DMS79 treated with DMSO at 0.1 percent for 48 hours (cell line): Measurements from ENCODE around the gene RASAL3.

ENCODE experiments used
- DNase-seq: peaks from one replicate; lab custom pipeline; 2025; lab: John Stamatoyannopoulos, UW

RASAL3 gene

DNA sequence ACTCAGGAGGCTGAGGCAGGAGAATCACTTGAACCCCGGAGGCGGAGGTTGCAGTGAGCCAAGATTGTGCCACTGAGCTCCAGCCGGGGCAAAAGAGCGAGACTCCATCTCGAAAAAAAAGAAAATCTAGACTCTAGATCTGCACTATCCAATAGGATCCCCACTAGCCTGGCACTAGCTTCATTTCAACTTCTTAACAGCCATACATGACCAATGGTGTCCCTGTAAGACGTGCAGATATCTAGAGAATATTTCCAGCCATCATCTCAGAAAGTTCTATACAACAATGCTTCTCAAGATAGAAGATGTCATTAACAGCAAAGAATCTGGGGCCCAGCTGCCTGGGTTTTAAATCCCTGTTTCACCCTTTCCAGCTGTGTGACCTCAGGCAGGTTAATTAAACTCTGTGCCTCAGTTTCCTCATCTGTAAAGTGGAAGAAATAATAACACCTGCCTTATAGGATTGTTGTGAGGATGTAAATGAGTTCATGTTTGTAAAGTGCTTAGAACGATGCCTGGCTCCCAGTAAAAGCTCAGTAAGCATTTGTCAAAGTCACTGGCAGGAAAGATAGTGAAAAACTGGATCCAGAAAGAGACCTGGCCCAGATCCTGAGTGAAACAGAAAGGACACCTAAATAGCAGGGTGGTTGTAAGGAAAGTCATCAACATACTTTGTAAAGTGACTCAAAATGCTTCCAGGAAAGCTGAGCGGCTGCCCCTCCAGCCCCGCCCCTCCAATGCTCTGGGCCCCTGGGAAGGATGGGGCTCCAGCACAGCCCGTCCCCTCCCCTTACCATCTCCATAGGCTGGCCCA lies 28.1 kb downstream of the RASAL3 start:
- no peak for DNase-seq

DNA sequence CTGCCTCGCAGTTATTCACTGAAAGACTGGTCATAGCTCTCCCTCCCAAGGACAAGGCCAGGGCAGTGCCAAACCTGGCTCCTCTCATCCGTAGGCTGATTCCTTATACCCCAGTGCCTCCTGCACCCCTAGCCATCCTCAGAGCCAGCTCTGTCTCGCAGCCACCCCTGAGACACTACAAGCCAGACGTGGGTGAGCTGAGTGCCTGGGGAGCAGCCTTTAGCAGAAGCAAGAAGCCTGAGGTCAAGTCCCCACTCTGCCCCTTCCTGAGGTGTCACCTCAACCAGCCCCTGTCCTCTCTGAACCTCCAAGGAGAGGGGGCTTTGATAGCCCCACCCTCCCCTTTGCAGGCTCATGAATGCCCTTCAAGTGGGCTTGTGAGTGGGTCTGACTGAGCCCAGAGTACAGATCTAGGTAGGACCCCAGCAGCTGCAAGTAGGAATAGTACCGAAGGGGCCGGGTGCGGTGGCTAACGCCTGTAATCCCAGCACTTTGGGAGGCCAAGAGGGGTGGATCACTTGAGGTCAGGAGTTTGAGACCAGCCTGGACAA lies 30.8 kb downstream of the RASAL3 start:
- DNase-seq = no peak

DNA sequence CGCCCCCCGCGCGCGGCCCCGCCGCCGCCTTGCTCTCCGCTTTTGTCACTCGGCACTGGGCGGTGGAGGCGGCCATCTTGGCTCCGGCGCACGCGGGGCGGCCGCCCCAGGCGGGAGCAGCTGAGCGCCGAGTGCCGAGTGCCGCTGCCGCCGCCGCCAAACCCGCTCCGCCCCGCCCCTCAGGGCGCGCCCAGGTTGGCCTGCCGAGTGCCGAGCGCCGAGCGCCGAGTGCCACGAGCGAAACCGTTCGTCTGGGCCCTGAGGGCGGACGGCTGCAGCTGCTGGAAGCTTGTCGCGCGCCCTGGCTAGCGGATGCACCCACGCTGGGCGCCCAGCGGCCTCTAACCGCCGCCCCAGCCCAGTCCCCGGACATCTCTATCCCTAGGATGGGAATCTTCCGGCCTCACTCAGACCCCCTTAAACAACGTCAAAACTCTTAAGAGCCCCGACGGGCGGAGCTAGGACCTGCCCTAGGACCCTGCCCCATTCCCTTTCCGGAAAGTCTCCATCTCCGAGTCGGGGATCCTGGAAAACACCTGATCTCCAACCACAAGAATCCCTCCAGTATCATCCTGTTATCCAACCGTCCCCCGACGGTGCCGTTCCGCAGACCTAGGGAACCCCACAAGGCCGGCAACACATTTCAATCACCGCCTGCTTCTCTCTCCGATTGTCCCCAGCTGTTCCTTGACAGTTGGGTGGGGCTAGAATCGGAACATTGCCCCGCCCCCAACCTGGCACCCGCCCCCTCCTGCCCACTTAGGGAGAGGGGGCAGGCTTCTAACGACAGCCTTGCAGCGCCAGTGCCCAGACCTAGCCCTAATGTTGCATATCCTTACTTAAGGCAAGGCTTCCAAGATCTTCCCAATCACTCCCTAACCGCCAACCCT lies 31.5 kb downstream of the RASAL3 start:
- DNase-seq = peak; percentile 81

- no peak for DNase-seq
Observed at GRCh38 chr19:15432018-15432494, 32.3 kb downstream of the RASAL3 start.

DNA sequence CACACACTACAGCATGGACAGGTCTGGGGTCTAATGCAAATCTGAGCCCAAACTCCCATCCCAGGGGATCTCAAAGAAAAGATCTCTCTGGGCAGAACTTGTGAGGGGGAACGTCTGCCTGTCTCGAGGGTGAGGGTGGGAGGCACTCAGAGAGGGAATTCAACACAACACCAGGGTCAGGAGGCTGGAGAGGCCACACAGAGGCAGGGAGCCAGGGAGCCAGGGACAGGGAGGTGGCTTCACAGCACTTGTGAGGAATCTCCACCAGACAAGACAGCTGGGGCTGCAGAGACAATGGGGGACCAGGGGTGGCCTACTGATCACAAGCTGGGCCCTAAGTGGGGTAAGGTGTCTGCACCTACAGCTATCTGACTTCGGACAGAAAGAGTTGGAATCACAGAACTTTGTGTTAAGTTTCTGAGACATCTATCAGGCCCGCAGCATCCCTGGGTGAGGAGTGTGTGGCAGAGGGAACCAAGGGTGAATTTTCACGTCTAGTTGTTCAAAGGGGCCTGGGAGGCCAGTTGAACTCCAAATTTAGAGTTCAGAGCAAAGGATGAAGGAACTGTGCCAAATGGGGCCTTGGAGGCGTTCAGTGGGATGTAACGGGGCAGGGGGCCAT lies 32.8 kb downstream of the RASAL3 start:
- no peak for DNase-seq

- no peak for DNase-seq
Observed at GRCh38 chr19:15430526-15431120, 33.7 kb downstream of the RASAL3 start.

GRCh38 chr19:15429825-15430467 lies 34.4 kb downstream of the RASAL3 start:
- DNase-seq = no peak

DNA sequence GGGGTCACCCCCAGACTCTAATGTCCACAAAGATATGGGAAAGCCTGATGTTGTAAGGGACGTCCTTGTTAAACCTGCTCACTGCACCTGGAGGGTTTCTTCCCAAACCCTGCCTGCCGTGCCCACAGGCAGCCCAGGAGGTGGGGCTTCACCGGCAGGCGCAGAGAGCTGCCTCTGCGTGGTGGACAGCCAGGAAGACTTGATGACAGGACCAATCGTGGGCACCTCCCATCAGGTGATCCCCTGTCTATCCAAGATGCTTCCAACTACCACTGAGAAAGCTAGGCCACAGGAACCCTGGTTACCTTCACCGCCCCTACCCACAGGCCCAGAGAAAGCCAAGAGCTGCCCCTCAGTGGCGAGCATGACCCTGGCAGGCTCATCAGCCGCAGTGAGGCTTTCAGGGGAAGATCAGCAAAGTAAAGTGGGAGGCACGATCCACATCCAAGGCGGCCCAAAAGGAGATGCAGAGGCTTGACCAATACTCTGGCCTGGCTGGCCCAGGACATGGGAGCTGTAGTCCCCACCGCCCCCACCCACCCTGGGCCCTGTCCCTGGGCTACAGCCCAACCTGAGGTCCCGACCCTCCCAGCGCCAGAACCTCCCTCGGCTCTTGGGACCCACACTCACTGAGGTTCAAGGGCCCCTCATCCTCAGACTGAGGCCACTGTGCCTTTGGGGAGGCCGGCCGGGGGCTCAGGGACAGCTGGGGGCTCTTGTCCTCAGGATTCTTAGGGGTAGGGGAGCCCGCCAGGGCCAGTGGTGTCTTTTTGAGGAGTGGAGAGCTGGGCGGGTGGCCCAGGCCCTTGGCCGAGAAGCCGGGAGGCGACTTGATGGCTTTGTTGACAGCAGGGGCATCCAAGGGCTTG lies 35.2 kb downstream of the RASAL3 start:
- no peak for DNase-seq

GRCh38 chr19:15427991-15428471 lies 36.3 kb downstream of the RASAL3 start:
- no peak for DNase-seq

- no peak for DNase-seq
Observed at GRCh38 chr19:15427350-15427700, 37.0 kb downstream of the RASAL3 start.

GRCh38 chr19:15426485-15427349 lies 37.6 kb downstream of the RASAL3 start:
- no peak for DNase-seq

DNA sequence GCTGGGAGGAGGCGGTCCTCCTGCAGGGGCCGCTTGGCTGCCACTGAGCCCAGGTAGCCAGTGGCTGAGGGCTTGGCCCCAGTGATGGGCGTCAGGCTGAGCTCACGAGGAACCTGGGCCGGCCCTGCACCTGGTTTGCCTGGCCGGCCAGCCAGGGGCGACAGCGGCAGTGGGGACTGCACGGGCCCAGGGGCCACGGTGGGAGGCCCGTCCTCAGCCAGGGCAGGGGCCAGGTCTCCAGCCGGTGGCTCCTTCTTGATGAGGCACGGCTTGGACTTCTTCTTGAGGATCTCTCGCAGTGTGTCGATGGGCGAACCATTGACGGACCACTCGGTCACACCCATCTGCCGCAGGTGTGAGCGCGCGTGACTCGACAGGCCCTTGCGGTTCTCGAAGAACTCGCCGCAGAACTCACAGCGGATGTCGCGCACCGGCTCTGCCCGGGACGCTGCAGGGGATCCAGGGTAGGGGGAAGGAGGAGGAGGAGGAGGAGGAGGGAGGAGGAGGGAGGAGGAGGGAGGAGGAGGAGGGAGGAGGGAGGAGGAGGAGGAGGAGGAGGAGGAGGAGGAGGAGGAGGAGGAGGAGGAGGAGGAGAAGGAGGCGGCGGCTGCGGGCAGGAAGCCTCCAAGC lies 38.9 kb downstream of the RASAL3 start:
- DNase-seq = no peak

GRCh38 chr19:15424692-15425272 lies 39.6 kb downstream of the RASAL3 start:
- DNase-seq = no peak

DNA sequence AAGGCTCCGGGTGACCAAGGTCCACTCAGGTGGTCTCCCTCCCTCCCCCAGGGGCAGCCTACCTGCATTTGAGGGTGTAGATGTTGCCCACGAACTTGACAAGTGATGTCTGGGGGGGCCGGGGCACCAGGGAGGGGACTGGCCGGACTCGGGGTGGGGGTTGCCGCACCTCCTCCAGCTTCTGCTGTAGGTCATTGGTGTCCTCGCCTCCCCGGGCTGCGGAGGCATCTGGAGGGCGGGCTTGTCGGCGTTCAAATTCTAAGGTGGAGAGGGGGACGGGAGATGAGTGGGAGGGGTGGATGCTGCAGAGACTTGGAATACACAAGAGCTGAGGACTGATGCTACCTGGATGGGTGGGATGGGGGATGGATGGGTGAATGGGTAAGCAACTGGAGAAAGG lies 40.2 kb downstream of the RASAL3 start:
- DNase-seq = no peak

GRCh38 chr19:15423130-15423529 lies 41.2 kb downstream of the RASAL3 start:
- DNase-seq = no peak

- no peak for DNase-seq
Observed at GRCh38 chr19:15422296-15423075, 41.9 kb downstream of the RASAL3 start.

GRCh38 chr19:15421721-15422260 lies 42.6 kb downstream of the RASAL3 start:
- DNase-seq = peak; percentile 75
